Motor neuron (in vitro differentiated cells): ENCODE results near the gene DDX39A. TPM values are rescaled to one million over a fixed set of nuclear protein-coding genes. Genes with fewer than 3 reads are reported as not detected.
"Not testable (repeated sequence)": the region's sequence is repeated elsewhere in the genome, so short reads cannot be mapped to it uniquely, and the experiment has no call there.

ENCODE experiments used
- ATAC-seq, 8 experiments: fragments of 200-7000 bp; cut with Tn5 transposase; replicated peaks in 6 of 8; 2 replicates each; pipeline ENCODE4 v1.8.0; 2021; ENCODE audit warnings: mild to moderate bottlenecking in 8 of 8, moderate library complexity in 8 of 8
- H3K27ac ChIP-seq, 2 donors: fragments of 250-450 bp; sonication (Bioruptor Pico); 2 replicates each; pipeline ENCODE4 v1.9.0; 2021; ENCODE audit warnings: antibody characterized with exemption in 2 of 2, mild to moderate bottlenecking in 2 of 2, moderate library complexity in 1 of 2
- H3K4me1 ChIP-seq, 2 donors: fragments of 250-450 bp; sonication (Bioruptor Pico); replicated peaks in 1 of 2; 2 replicates each; pipeline ENCODE4 v1.6.1; 2021; ENCODE audit warnings: antibody characterized with exemption in 2 of 2, mild to moderate bottlenecking in 2 of 2, moderate library complexity in 1 of 2
- H3K4me3 ChIP-seq, 5 donors: fragments of 250-450 bp; sonication (Bioruptor Pico); 2 replicates each; pipeline ENCODE4 v1.9.0; 2021; ENCODE audit warnings: antibody characterized with exemption in 5 of 5, mild to moderate bottlenecking in 5 of 5, moderate library complexity in 4 of 5
- WGBS, 10 experiments: fragments of 450-650 bp; shearing (Covaris generic); methylation state at CpG; one replicate each; pipeline ENCODE4 v1.0.0; 2022; 5-methylcytosine and 5-hydroxymethylcytosine counted together
- in situ Hi-C, 9 experiments: fragments of 400-800 bp; cut with MboI; loops; one replicate each; pipeline ENCODE4 v1.15.0; 2021; ENCODE audit warnings: low sequenced_read_pairs in 9 of 9, low pct_unique_long_range_greater_than_20kb in 2 of 9; ENCODE audit not compliant: unreplicated experiment in 9 of 9
- total RNA-seq, 8 experiments: library from RNA; unstranded; fragments of 300-600 nt; gene quantifications; 2 replicates each; pipeline versions ENCODE4 v1.2.3 to v1.2.4, GENCODE V29; 2022

Gene DDX39A
- total RNA-seq, 8 experiments from 2014 or later: 25.7 to 134 (median 58.3) TPM

- WGBS, 10 experiments: 80 to 95% (median 92%) methylated on average over 1 to 9 of the region's 15 CpGs
Observed at GRCh38 chr19:14403145-14403930, 15.8 kb downstream of the DDX39A start.

GRCh38 chr19:14402332-14403144, 16.6 kb downstream of the DDX39A start:
- ATAC-seq: peak in 2 of 8 experiments; percentile 69 to 81
- 43 to 100% (median 89%) methylated on average over 3 to 18 of the region's 26 CpGs for WGBS, 10 experiments
- Histone ChIP-seq H3K27ac (no peak overlapping the region), H3K4me3 (no peak overlapping the region), H3K4me1 (peaks cover 0 to 9% of the 10 kb centered on the region in 2 donors)
- in situ Hi-C loops: loop anchor here in 2 of 9 experiments (25.0 kb wide), 2 partner anchors 265 to 515 kb away; partner anchors contain the start of genes ASF1B (in 1 of the 2) and NANOS3 (in 1 of the 2)

More at GRCh38 chr19:14403145-14403930, 15.8 kb downstream of the DDX39A start:
- H3K4me3 ChIP-seq, H3K4me1 ChIP-seq, ATAC-seq, H3K27ac ChIP-seq: not testable (repeated sequence)
- in situ Hi-C loops: loop anchor here in 2 of 9 experiments (25.0 kb wide), 2 partner anchors 266 to 516 kb away; partner anchors contain the start of genes ASF1B (in 1 of the 2) and NANOS3 (in 1 of the 2)

GRCh38 chr19:14401468-14402195, 17.5 kb downstream of the DDX39A start:
- H3K4me1 ChIP-seq: peaks cover 0 to 4% of the 10 kb centered on the region in 2 donors
- ATAC-seq: no peak
- H3K4me3 ChIP-seq: no peak overlapping the region
- in situ Hi-C loops: loop anchor here in 2 of 9 experiments (25.0 kb wide), 2 partner anchors 264 to 514 kb away; partner anchors contain the start of genes ASF1B (in 1 of the 2) and NANOS3 (in 1 of the 2)
- WGBS, 10 experiments: 87 to 100% (median 98%) methylated on average over 2 to 6 of the region's 18 CpGs; no CpG with 5 or more reads in 6 of the 10 experiments
- no peak overlapping the region for H3K27ac ChIP-seq

GRCh38 chr19:14400951-14401431, 18.1 kb downstream of the DDX39A start:
- H3K27ac ChIP-seq: no peak overlapping the region
- WGBS, 10 experiments: 68 to 98% (median 80%) methylated on average over 1 to 6 of the region's 11 CpGs; no CpG with 5 or more reads in 3 of the 10 experiments
- in situ Hi-C loops: loop anchor here in 2 of 9 experiments (25.0 kb wide), 2 partner anchors 264 to 514 kb away; partner anchors contain the start of genes ASF1B (in 1 of the 2) and NANOS3 (in 1 of the 2)
- ATAC-seq: no peak
- no peaks in the 10 kb centered on the region for H3K4me1 ChIP-seq
- H3K4me3 ChIP-seq: no peak overlapping the region

- ATAC-seq, H3K4me1 ChIP-seq, H3K4me3 ChIP-seq, H3K27ac ChIP-seq, in situ Hi-C loops: not testable (repeated sequence)
- no CpG with 5 or more reads among the region's 16 CpGs for WGBS, 10 experiments
Observed at GRCh38 chr19:14397168-14397567, 22.0 kb downstream of the DDX39A start.

- H3K27ac ChIP-seq, H3K4me1 ChIP-seq, H3K4me3 ChIP-seq, ATAC-seq, in situ Hi-C loops: not testable (repeated sequence)
- no CpG with 5 or more reads among the region's 3 CpGs for WGBS, 10 experiments
Observed at GRCh38 chr19:14396730-14397129, 22.4 kb downstream of the DDX39A start.

GRCh38 chr19:14395710-14396336, 23.3 kb downstream of the DDX39A start:
- no peaks in the 10 kb centered on the region for H3K4me1 ChIP-seq
- ATAC-seq: peak in 3 of 8 experiments; percentile 80 to 94 (median 83)
- WGBS, 10 experiments: 7 to 100% (median 10%) methylated on average over 1 to 3 of the region's 16 CpGs; no CpG with 5 or more reads in 7 of the 10 experiments
- H3K4me3 ChIP-seq: no peak overlapping the region
- no peak overlapping the region for H3K27ac ChIP-seq
- in situ Hi-C loops: no loop called here

DNA sequence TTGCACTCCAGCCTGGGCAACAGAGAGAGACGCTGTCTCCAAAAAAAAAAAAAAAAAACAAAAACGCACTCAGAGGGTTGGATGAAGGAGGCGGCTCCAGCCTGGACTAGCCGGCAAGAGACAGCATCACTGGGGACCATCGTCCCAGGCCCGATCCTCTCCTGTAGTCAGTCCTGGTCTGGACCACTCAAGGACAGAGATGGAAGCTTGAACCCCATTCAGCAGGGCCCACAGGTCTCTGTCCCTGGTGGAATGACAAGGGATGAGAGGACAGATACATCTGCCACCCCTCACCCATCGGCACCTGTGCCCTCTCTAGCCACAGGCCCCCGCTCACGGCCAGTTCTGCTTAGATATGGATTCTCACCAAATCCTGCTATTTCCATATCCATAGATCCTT, 23.9 kb downstream of the DDX39A start:
- H3K4me3 ChIP-seq: no peak overlapping the region
- H3K27ac ChIP-seq: no peak overlapping the region
- H3K4me1 ChIP-seq: no peaks in the 10 kb centered on the region
- in situ Hi-C loops: no loop called here
- WGBS, 10 experiments: 40 to 90% (median 86%) methylated on average over 1 to 5 of the region's 9 CpGs; no CpG with 5 or more reads in 6 of the 10 experiments
- ATAC-seq: no peak

- H3K4me3 ChIP-seq: no peak overlapping the region
- WGBS, 10 experiments: 72 to 100% (median 72%) methylated on average over 1 to 3 of the region's 9 CpGs; no CpG with 5 or more reads in 7 of the 10 experiments
- H3K4me1 ChIP-seq: no peaks in the 10 kb centered on the region
- ATAC-seq: peak in 2 of 8 experiments; percentile 4 to 12
- no peak overlapping the region for H3K27ac ChIP-seq
- in situ Hi-C loops: no loop called here
Observed at GRCh38 chr19:14394167-14394566, 25.0 kb downstream of the DDX39A start.

- Histone ChIP-seq H3K4me1 (no peaks in the 10 kb centered on the region), H3K4me3 (no peak overlapping the region), H3K27ac (no peak overlapping the region)
- in situ Hi-C loops: no loop called here
- ATAC-seq: peak in 4 of 8 experiments; percentile 13 to 55 (median 36)
- WGBS, 10 experiments: 33% methylated on average over 2 of the region's 5 CpGs; no CpG with 5 or more reads in 9 of the 10 experiments
Observed at GRCh38 chr19:14393329-14393728, 25.8 kb downstream of the DDX39A start.

DNA sequence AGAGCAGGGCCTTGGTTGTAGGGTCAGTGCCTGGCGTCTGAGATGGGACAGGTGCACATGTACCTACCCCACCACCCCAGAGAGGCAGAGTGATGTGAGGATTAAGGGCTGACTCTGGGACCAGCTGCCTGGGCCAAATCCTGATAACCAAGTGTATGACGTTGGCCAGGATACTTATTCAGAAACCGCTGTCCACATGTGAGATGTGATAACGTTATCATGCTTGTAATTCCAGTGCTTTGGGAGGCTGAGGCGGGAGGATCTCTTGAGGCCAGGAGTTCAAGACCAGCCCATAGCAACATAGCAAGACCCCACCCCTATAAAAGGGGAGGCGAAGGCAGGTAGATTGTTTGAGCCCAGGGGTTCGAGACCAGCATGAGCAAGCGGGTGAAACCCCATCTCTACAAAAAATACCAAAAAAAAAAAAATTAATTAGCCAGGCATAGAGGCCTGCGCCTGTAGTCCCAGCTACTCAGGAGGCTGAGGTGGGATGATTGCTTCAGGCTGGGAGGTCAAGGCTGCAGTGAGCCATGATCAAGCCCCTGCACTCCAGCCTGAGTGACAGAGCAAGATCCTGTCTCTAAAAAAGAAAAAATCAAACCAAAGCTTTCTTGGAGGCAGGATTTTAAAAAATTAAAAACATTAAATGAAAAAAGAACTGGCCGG, 27.9 kb downstream of the DDX39A start:
- WGBS, 10 experiments: 80 to 100% (median 92%) methylated on average over 1 to 6 of the region's 10 CpGs; no CpG with 5 or more reads in 1 of the 10 experiments
- no peak for ATAC-seq
- Histone ChIP-seq H3K4me1 (no peaks in the 10 kb centered on the region), H3K4me3 (no peak overlapping the region), H3K27ac (no peak overlapping the region)
- in situ Hi-C loops: no loop called here
